ENCODE results near the gene RAC3.

RAC3 gene

DNA sequence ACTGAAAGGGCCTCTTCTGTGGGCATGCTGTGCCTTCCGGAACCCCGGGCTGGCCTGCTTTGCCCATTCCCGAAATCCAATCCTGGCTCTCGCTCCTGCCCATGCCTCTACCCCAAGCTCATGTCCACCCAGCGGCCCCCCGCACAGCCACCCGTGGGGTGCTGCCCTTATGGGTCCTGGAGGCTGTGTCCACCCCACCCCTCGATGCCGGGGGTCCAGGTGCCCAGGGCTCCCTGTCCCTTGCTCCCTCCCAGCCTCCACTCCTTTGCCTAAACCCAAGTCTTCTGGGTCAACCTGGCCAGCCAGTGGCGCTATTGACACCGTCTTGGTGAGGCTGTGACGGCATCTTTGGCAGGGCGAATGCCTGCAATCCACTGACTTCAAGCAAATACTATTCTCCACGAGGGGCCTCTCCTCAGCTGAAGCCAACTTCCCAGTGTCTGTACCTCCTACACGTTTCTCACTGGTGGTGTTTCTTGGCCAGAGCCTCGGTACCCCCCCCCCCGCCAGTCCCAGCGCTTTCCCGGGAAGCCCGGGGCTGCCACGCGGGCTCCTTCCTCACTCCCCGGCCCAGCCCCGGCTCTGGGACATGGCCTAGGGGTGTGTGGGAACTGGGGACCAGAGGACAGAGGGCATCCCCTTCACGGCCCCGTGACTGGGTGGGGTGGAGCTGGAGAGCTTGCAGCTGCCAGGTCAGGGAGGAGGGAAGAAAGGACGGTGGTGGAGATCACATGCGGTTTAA, 46.3 kb downstream of the RAC3 start:
- DNase-seq: no peak

DNA sequence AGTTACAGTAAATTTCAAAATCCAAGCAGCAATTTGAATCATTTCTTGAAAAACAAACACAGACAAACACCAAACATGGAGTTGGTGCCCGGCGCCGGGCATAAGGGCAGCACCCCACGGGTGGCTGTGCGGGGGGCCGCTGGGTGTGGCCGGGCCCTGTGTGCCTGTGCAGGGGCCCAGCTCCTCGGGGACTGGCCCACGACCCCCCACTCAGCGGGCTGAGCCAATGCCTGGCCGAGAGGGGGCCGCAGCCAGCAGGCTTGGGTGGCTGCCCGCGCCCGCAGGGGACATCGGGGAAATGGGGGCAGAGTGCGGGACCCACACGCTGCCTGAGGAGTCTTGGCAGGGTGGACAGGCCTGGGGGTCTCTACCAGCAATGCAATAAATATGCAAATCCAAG, 47.0 kb downstream of the RAC3 start:
- no peak for DNase-seq

- no peak for DNase-seq
Observed at GRCh38 chr17:82079001-82079677, 47.7 kb downstream of the RAC3 start.

DNA sequence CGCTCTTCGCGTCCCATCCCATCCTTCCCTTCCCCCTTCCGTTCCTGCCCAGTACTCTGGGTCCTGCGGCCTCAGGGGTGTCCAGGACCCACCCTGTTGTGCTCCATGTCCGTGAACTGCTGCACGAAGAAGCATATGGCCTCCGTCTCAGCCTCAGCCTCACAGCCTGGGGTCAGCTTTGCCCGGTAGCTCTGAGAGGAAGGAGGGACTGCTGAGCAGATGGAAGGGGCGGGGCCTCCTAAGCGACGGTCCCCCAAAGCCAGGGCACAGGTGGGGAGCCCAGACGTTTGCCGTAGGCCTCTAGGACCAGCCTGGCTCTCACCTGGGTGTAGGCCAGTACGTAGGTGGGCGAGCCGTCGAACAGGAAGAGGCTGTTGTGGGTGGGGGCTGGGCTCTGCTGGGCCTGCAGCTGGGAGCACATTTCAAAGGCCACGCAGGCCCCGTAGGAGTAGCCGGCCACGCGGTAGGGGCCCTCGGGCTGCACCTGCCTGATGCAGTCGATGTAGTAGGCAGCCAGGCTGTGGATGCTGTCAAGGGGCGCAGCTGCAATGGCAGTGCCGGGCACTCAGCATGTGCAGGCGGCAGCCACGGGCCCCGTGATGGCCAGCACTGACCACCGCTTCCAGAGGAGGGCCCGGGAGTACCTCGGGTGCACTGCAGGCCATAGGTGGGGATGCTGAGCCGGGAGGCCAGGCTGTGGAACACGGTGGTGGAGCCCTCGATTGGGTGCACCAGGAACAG, 48.7 kb downstream of the RAC3 start:
- no peak for DNase-seq

- no peak for DNase-seq
Observed at GRCh38 chr17:82080789-82081464, 49.4 kb downstream of the RAC3 start.

DNA sequence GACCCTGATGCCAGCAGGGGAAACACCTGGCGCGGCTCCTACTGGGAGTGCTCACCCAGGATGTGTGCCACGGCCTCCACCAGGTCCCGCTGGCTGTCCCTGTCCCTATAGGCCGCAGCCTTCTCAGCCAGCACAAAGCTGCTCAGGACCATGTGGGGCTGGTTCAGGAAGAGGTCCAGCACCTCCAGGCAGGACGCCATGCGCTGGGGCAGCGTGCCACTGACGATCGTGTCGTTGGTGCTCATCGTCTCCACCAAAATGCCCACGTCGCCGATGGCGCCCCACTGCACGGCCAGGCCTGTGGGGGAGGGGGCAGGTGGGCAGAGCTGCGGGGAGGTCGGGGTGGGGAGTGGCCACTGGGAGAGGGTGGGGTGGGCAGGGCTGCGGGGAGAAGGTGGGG, 50.1 kb downstream of the RAC3 start:
- no peak for DNase-seq

GRCh38 chr17:82081966-82082365, 50.5 kb downstream of the RAC3 start:
- DNase-seq: no peak

- no peak for DNase-seq
Observed at GRCh38 chr17:82082456-82082855, 51.0 kb downstream of the RAC3 start.

DNA sequence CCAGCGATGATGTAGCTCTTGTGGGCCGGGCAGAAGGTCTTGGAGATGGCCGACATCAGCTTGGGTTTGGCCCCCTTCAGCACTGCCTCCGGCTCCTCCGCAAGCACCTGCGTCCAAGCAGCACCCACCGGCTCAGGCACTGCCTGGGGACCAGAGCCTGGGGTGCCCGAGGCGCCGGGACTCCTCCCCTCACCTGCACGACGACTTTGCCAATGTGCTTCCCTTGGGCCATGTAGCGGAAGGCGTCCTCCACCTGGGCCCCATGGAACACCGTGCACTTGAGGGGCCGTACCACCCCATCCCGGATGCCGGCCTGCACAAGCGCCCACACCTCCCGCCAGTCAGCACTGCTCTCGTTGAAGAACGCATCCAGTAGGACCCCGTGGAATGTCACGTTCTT, 51.5 kb downstream of the RAC3 start:
- DNase-seq: no peak

All from activated CD4-positive, alpha-beta T cell treated with anti-CD3 and anti-CD28 coated beads for 4 hours (primary cell).